ENCODE results near the gene MCM3AP.

Gene MCM3AP

GRCh38 chr21:46274797-46275390 is 10.5 kb downstream of the MCM3AP start:
- DNase-seq (ENCODE audit: low read depth in 2 of 2, low spot score in 1 of 2) = no peak

- DNase-seq (ENCODE audit: low read depth in 2 of 2, low spot score in 1 of 2) = no peak
These were observed 12.1 kb downstream of the MCM3AP start for GRCh38 chr21:46273341-46273740.

- DNase-seq (ENCODE audit: low read depth in 2 of 2, low spot score in 1 of 2) = no peak
These were observed 15.9 kb downstream of the MCM3AP start for GRCh38 chr21:46269466-46269865.

GRCh38 chr21:46268371-46268770 is 17.0 kb downstream of the MCM3AP start:
- no peak for DNase-seq (ENCODE audit: low read depth in 2 of 2, low spot score in 1 of 2)

- DNase-seq (ENCODE audit: low read depth in 2 of 2, low spot score in 1 of 2) = no peak
These were observed 18.5 kb downstream of the MCM3AP start for GRCh38 chr21:46266946-46267345.

GRCh38 chr21:46265736-46266525 is 19.5 kb downstream of the MCM3AP start:
- DNase-seq (ENCODE audit: low read depth in 2 of 2, low spot score in 1 of 2) = no peak

- no peak for DNase-seq (ENCODE audit: low read depth in 2 of 2, low spot score in 1 of 2)
These were observed 20.7 kb downstream of the MCM3AP start for GRCh38 chr21:46264690-46265144.

- DNase-seq (ENCODE audit: low read depth in 2 of 2, low spot score in 1 of 2) = no peak
These were observed 21.2 kb downstream of the MCM3AP start for GRCh38 chr21:46264046-46264689.

- no peak for DNase-seq (ENCODE audit: low read depth in 2 of 2, low spot score in 1 of 2)
These were observed 28.9 kb downstream of the MCM3AP start for GRCh38 chr21:46256501-46256994.

GRCh38 chr21:46255758-46256337 is 29.6 kb downstream of the MCM3AP start:
- no peak for DNase-seq (ENCODE audit: low read depth in 2 of 2, low spot score in 1 of 2)

- DNase-seq (ENCODE audit: low read depth in 2 of 2, low spot score in 1 of 2) = no peak
These were observed 30.2 kb downstream of the MCM3AP start for GRCh38 chr21:46255166-46255565.

GRCh38 chr21:46254208-46254975 is 31.0 kb downstream of the MCM3AP start:
- no peak for DNase-seq (ENCODE audit: low read depth in 2 of 2, low spot score in 1 of 2)

- DNase-seq (ENCODE audit: low read depth in 2 of 2, low spot score in 1 of 2) = no peak
These were observed 31.7 kb downstream of the MCM3AP start for GRCh38 chr21:46253610-46254124.

GRCh38 chr21:46252840-46253239 is 32.6 kb downstream of the MCM3AP start:
- DNase-seq (ENCODE audit: low read depth in 2 of 2, low spot score in 1 of 2) = no peak

GRCh38 chr21:46250146-46250725 is 35.2 kb downstream of the MCM3AP start:
- DNase-seq (ENCODE audit: low read depth in 2 of 2, low spot score in 1 of 2) = no peak

GRCh38 chr21:46248827-46249226 is 36.6 kb downstream of the MCM3AP start:
- DNase-seq (ENCODE audit: low read depth in 2 of 2, low spot score in 1 of 2) = no peak

- no peak for DNase-seq (ENCODE audit: low read depth in 2 of 2, low spot score in 1 of 2)
These were observed 37.0 kb downstream of the MCM3AP start for GRCh38 chr21:46248422-46248782.

- DNase-seq (ENCODE audit: low read depth in 2 of 2, low spot score in 1 of 2) = no peak
These were observed 37.6 kb downstream of the MCM3AP start for GRCh38 chr21:46247699-46248421.

GRCh38 chr21:46246345-46246744 is 39.1 kb downstream of the MCM3AP start:
- DNase-seq (ENCODE audit: low read depth in 2 of 2, low spot score in 1 of 2) = no peak

Measured in stimulated activated CD8-positive, alpha-beta memory T cell treated with anti-CD3 and anti-CD28 coated beads, Interleukin-4, amount 100 ng/mL, for 1 hour (primary cell).